ENCODE results near the gene ZFPM1.

Gene ZFPM1

GRCh38 chr16:88446061-88446460, 7.0 kb upstream of the ZFPM1 start:
- Mint-ChIP-seq H3K27ac (no peak overlapping the region), H3K4me1 (no peaks in the 10 kb centered on the region), H3K27me3 (ENCODE audit: low read depth) (peaks cover 13% of the 10 kb centered on the region), H3K9me3 (no peaks in the 10 kb centered on the region), H3K4me3 (no peak overlapping the region), H3K36me3 (ENCODE audit: low read depth) (no peaks in the 10 kb centered on the region)
- no peak for TF ChIP-seq CTCF (IDR thresholded peaks at IDR 0.05; ENCODE audit: unreplicated experiment in 3 of 3)

DNA sequence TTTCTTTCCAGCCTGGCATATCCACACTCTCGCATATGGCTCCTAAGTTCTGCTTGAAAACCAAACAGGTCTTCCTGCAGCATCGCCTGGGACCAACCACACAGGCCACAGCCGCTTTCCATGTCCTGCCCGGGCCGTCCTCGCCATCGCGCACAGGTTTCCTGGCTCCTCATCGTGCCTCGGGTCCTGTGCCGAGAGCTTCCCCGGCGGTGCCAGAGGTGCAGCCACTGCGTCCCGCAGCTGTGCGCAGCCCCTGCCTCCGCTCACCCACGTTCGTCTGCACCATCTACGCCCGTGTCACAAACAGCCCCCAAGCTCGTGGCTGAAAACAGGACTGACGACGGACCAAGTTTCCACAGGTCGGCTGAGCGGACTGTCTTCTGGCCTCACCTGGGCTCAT, 6.3 kb upstream of the ZFPM1 start:
- H3K36me3 Mint-ChIP-seq (ENCODE audit: low read depth) = no peaks in the 10 kb centered on the region
- peaks cover 17% of the 10 kb centered on the region for H3K27me3 Mint-ChIP-seq (ENCODE audit: low read depth)
- TF ChIP-seq CTCF (IDR thresholded peaks at IDR 0.05; ENCODE audit: unreplicated experiment in 3 of 3) = no peak
- H3K27ac Mint-ChIP-seq = no peak overlapping the region
- H3K9me3 Mint-ChIP-seq = no peaks in the 10 kb centered on the region
- H3K4me1 Mint-ChIP-seq = no peaks in the 10 kb centered on the region
- no peak overlapping the region for H3K4me3 Mint-ChIP-seq

- no peak overlapping the region for H3K27ac Mint-ChIP-seq
- no peaks in the 10 kb centered on the region for H3K36me3 Mint-ChIP-seq (ENCODE audit: low read depth)
- no peaks in the 10 kb centered on the region for H3K4me1 Mint-ChIP-seq
- H3K9me3 Mint-ChIP-seq = no peaks in the 10 kb centered on the region
- no peak for TF ChIP-seq CTCF (IDR thresholded peaks at IDR 0.05; ENCODE audit: unreplicated experiment in 3 of 3)
- H3K4me3 Mint-ChIP-seq = no peak overlapping the region
- H3K27me3 Mint-ChIP-seq (ENCODE audit: low read depth) = peaks cover 21% of the 10 kb centered on the region
Observed at GRCh38 chr16:88447881-88448280, 5.2 kb upstream of the ZFPM1 start.

GRCh38 chr16:88448461-88449266, 4.4 kb upstream of the ZFPM1 start:
- H3K4me3 Mint-ChIP-seq = peak overlapping the region in 1 of 3 experiments; percentile 34
- no peaks in the 10 kb centered on the region for H3K36me3 Mint-ChIP-seq (ENCODE audit: low read depth)
- no peak overlapping the region for H3K27ac Mint-ChIP-seq
- peaks cover 21% of the 10 kb centered on the region for H3K27me3 Mint-ChIP-seq (ENCODE audit: low read depth)
- H3K4me1 Mint-ChIP-seq = no peaks in the 10 kb centered on the region
- no peaks in the 10 kb centered on the region for H3K9me3 Mint-ChIP-seq
- no peak for TF ChIP-seq CTCF (IDR thresholded peaks at IDR 0.05; ENCODE audit: unreplicated experiment in 3 of 3)

GRCh38 chr16:88449267-88449561, 3.9 kb upstream of the ZFPM1 start:
- Mint-ChIP-seq H3K27me3 (ENCODE audit: low read depth) (peaks cover 21% of the 10 kb centered on the region), H3K27ac (no peak overlapping the region), H3K36me3 (ENCODE audit: low read depth) (no peaks in the 10 kb centered on the region), H3K9me3 (no peaks in the 10 kb centered on the region), H3K4me3 (peak overlapping the region in 2 of 3 experiments; percentile 4 to 34), H3K4me1 (no peaks in the 10 kb centered on the region)
- TF ChIP-seq CTCF (IDR thresholded peaks at IDR 0.05; ENCODE audit: unreplicated experiment in 3 of 3) = no peak
